ENCODE data around the gene SLC66A2.
A peak's percentile ranks its signal among the peaks of the same experiment; 100 is the strongest.
"Not testable (repeated sequence)": the region's sequence is repeated elsewhere in the genome, so short reads cannot be mapped to it uniquely, and the experiment has no call there.

Gene SLC66A2

DNA sequence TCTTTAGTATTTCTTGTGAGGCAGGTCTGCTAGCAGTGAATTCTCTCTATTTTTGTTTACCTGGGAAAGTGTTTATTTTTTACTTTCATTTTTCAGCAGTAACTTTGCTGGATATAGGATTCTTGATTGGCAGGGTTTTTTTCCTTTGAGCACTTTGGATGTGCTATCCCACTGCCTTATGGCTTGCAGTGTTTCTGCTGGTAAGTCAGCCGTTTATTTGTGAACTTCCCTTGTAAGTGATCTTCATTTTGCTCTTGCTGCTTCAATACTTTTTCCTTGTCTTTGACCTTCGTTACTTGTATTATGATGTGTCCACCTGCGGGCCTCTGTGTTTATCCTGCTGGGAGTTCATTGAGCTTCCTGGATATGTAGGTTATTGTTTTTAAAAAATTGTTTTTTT is 54.7 kb downstream of the SLC66A2 start:
- DNase-seq (ENCODE audit: low spot score): no peak
- Mint-ChIP-seq H3K4me1 (ENCODE audit: low read depth) (no peaks in the 10 kb centered on the region), H3K4me3 (no peak overlapping the region), H3K27me3 (ENCODE audit: low read depth) (no peaks in the 10 kb centered on the region), H3K9me3 (peaks cover 64% of the 10 kb centered on the region), H3K36me3 (ENCODE audit: low read depth) (peaks cover 12% of the 10 kb centered on the region), H3K27ac (no peak overlapping the region)

DNA sequence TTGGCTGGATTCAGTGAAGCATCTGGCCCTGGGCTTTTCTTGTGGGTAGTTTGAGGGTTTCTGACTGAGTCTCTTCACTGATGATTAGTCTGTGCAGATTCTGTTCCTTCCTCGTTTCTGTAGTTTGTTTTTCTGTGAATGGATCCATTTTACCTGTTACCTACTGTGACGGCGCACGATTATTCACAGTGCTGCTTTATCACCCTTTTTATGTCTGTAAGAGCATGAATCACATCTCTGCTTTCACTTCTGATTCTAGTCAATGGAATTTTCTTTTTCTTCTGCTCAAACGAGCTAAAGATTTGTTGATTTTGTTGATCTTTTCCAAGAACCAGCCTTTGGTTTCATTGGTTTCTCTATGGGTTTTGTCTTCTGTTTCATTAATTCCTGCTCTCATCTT is 60.8 kb downstream of the SLC66A2 start:
- Mint-ChIP-seq H3K4me1 (ENCODE audit: low read depth) (peaks cover 6% of the 10 kb centered on the region), H3K4me3 (peak overlapping the region; percentile 4), H3K9me3 (peaks cover 67% of the 10 kb centered on the region), H3K27me3 (ENCODE audit: low read depth) (no peaks in the 10 kb centered on the region), H3K36me3 (ENCODE audit: low read depth) (peaks cover 7% of the 10 kb centered on the region), H3K27ac (peak overlapping the region; percentile 52)
- DNase-seq (ENCODE audit: low spot score): peak; percentile 32

DNA sequence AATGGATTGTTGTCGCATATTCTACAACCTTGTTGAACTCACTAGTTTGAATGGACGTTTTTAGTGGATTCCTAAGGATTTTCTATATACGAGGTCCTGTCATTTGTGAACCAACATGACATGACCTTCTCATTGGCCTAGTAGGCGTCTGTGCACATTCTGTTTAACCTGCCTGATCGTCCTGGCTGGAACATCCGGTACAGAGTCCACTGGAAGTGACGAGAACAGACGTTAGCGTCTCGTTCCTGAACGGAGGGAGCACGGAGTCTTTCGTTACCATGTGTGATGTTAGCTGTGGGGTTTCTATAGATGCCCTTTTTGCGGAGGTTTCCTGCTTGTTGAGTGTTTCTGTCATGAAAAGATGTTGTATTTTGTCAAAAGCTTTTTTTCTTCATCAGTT is 61.9 kb downstream of the SLC66A2 start:
- H3K27ac Mint-ChIP-seq: no peak overlapping the region
- no peaks in the 10 kb centered on the region for H3K27me3 Mint-ChIP-seq (ENCODE audit: low read depth)
- peaks cover 7% of the 10 kb centered on the region for H3K36me3 Mint-ChIP-seq (ENCODE audit: low read depth)
- H3K4me1 Mint-ChIP-seq (ENCODE audit: low read depth): peaks cover 6% of the 10 kb centered on the region
- peaks cover 57% of the 10 kb centered on the region for H3K9me3 Mint-ChIP-seq
- DNase-seq (ENCODE audit: low spot score): no peak
- H3K4me3 Mint-ChIP-seq: no peak overlapping the region

DNA sequence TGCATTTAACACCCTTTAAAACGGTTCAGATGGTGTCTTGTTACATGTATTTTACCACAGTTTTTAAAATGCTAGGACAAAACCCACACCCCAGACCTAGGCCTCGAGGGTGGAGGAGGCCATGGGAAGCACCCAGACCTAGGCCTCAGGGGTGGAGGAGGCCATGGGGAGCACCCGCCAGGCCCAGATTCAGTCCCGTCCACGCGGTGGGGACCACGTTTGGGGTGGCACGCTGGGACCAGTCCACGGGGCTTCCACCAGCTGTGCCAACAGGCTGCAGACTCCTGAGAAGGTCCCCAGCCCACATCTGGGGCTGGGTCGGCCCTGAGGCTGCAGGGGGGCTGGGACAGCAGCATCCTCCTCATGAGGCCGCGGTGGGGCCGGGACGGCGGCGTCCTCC is 63.4 kb downstream of the SLC66A2 start:
- peaks cover 43% of the 10 kb centered on the region for H3K9me3 Mint-ChIP-seq
- peaks cover 7% of the 10 kb centered on the region for H3K36me3 Mint-ChIP-seq (ENCODE audit: low read depth)
- no peak overlapping the region for H3K27ac Mint-ChIP-seq
- DNase-seq (ENCODE audit: low spot score): no peak
- H3K4me1 Mint-ChIP-seq (ENCODE audit: low read depth): peaks cover 6% of the 10 kb centered on the region
- H3K27me3 Mint-ChIP-seq (ENCODE audit: low read depth): no peaks in the 10 kb centered on the region
- H3K4me3 Mint-ChIP-seq: no peak overlapping the region

DNA sequence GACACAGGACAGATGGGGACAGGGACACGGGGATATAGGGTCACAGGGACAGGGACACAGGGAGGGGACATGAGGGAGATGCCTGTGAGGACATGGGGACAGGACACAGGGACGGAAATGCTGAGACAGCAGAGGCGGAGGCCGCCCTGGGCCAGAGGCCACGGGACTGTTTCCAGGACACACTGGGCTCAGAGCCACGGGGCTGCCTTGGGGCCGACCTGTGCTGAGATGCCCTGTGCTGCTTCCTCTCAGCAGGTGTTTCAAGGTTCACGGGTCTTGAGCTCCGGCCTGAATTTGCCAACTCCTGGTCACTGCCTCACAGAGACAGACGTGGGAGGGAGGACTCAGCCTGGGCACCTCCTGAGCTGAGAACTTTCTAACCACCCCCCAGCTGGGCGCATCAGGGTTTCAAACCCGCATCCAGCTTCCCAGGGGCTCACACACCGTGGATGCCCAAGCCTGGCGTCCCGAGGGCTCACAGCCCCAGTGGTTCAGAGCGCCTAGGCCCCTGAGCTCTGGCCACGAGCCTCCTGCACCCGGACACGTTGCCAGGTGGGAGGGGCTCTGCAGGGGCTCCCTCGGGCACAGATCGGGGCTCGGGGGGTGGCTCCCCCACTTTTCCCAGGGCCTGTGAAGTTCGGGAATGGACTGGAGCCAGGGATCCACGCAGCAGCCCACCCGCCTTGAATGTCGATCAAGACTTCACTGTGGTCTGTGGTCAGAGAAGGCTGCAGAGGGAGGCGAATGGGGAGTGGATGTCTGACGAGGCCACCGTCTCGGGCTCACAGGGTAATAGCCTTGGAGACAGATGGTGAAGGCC is 64.1 kb downstream of the SLC66A2 start:
- peaks cover 6% of the 10 kb centered on the region for H3K4me1 Mint-ChIP-seq (ENCODE audit: low read depth)
- H3K27ac Mint-ChIP-seq: no peak overlapping the region
- no peak for DNase-seq (ENCODE audit: low spot score)
- peaks cover 6% of the 10 kb centered on the region for H3K36me3 Mint-ChIP-seq (ENCODE audit: low read depth)
- peaks cover 37% of the 10 kb centered on the region for H3K9me3 Mint-ChIP-seq
- H3K4me3 Mint-ChIP-seq: no peak overlapping the region
- no peaks in the 10 kb centered on the region for H3K27me3 Mint-ChIP-seq (ENCODE audit: low read depth)

DNA sequence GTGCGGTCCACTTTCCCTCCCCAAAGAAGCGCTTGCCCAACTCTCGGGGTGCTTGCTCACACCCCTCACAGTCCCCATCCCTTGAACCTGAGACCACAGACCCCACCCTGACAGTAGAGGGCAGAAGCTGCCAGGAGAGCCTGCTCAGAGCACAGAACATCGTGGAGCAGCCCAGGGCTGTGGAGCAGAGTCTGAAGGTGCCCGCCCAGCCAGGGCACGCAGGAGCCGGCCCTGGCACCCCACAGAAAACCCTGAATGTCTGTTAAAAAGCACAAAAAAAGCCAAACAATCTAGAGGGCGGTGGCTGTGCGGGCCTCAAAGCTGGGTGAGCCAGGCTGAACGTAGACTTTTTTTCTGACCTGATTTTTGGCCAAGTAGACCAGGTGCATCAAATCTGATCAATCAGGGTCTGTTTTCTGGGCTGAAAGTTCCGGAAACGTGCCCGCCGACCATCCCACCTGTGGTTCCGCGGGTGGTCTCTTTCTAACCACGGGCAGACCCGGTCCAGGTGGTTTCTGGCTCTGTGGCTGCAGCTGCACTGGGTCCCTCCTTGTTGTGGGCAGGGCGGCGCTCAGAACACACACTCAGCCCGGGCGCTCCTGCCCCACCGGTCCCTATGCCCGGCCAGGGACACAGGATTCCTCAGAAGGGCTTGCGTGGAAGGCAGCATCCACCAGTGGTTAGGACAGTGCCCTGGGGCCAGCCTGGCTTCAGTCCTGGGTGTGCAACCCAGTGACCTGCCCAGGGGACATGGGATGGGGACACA is 66.3 kb downstream of the SLC66A2 start:
- no peaks in the 10 kb centered on the region for H3K27me3 Mint-ChIP-seq (ENCODE audit: low read depth)
- DNase-seq (ENCODE audit: low spot score): no peak
- H3K27ac Mint-ChIP-seq: no peak overlapping the region
- no peaks in the 10 kb centered on the region for H3K4me1 Mint-ChIP-seq (ENCODE audit: low read depth)
- no peak overlapping the region for H3K4me3 Mint-ChIP-seq
- H3K9me3 Mint-ChIP-seq: peaks cover 16% of the 10 kb centered on the region
- no peaks in the 10 kb centered on the region for H3K36me3 Mint-ChIP-seq (ENCODE audit: low read depth)

DNA sequence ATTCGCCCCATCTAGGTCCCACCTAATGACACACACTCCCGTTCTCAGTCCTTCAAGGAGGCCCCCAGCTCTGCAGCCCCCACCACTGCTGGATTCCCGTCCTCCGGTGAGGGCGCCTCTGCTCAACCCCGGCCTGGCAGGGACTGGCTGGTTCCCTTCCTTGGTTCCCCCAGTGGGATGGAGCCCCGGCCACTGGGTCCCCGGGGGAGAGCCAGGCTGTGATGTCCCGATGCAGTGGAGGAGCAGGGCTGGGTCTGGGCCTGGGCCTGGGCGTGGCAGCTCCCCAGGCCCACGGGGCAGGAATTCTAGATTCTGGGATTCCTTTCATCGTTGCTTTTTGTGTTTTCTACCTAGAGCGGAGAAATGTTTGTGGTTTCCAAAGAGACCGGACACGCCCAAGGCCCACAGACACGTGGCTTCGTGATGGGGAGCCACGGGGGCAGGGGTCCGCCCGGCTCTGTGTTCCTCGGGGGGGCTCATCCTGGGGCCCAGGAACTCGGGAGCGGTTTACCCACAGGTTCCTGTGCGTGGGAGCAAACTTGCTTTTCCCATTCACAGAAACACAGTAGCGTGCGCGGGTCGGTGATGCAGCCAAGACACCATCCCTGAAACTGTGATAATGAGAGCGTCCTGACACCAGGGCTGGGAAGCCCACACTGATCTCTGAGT is 67.0 kb downstream of the SLC66A2 start:
- Mint-ChIP-seq H3K4me1 (ENCODE audit: low read depth) (no peaks in the 10 kb centered on the region), H3K4me3 (no peak overlapping the region), H3K27ac (no peak overlapping the region), H3K27me3 (ENCODE audit: low read depth) (no peaks in the 10 kb centered on the region), H3K9me3 (peaks cover 10% of the 10 kb centered on the region), H3K36me3 (ENCODE audit: low read depth) (no peaks in the 10 kb centered on the region)
- DNase-seq (ENCODE audit: low spot score): no peak

DNA sequence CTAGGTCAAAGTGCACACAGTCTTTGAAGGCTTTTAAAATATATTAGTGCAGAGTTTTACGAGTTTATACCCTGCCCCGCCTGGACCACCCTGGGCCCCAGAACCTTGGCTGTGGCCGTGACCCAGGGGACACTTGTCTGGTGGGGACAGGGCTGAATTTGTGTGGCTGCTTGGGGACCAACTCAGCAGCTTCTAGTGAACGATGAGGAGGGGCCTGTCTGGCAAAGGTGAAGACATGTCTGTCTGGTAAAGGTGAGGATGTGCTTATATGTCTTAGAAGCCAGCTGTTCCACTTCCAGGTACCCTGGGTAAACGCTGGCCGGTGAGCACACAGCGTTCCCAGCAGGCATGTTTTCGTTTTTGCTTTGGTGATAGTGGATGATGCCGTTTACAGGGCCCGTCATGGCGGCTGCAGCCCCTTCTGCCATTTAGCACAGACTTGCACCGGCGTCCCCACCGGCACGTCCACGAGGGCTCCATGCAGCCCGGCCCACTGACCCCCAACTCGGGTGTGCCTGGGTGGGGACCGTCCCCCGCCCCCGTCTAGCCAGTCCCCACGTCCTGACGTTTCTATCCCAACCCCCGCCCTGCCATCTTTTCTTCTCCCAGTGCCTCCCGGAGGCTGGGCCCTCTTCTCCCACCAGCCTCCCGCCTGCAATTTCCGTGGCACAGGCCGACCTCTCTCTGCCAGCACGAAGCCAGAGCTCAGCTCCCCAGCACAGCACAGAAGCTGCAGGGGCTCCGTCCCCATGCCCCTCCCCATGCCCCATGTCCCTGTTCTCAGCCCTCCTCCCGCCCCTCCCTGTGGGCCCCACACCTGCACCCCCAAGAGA is 67.8 kb downstream of the SLC66A2 start:
- Mint-ChIP-seq H3K4me1 (ENCODE audit: low read depth) (no peaks in the 10 kb centered on the region), H3K4me3 (no peak overlapping the region), H3K9me3 (peaks cover 2% of the 10 kb centered on the region), H3K27ac (no peak overlapping the region), H3K36me3 (ENCODE audit: low read depth) (no peaks in the 10 kb centered on the region), H3K27me3 (ENCODE audit: low read depth) (no peaks in the 10 kb centered on the region)
- no peak for DNase-seq (ENCODE audit: low spot score)

DNA sequence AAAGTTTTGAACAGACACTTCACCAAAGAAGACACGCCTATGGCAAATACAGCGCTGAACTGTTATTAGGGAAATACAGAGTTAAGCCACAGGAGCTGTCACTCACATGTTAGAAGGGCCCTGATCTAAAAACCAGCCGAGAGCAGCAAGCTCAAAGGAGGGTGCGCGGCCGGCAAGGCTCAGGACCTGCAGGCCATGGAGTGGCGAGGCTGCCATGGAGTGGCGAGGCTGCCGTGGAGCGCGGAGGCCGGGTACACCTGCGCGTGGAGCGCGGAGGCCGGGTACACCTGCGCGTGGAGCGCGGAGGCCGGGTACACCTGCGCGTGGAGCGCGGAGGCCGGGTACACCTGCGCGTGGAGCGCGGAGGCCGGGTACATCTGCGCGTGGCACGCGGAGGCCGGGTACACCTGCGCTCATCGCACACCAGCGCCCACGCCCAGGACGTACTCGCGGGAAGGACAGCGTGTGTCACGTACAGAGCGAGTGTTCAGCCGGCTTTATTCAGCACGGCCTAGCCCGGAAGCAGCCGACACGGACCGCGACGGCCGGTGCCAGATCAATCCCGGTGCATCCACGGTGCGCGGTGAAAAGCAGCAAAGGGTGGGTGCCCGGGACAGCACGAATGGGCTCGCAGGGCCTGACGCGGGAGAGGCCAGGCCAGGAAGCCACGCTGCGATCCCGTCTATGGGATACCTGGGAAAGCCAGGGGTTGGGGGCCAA is 68.8 kb downstream of the SLC66A2 start:
- H3K9me3 Mint-ChIP-seq: no peaks in the 10 kb centered on the region

DNA sequence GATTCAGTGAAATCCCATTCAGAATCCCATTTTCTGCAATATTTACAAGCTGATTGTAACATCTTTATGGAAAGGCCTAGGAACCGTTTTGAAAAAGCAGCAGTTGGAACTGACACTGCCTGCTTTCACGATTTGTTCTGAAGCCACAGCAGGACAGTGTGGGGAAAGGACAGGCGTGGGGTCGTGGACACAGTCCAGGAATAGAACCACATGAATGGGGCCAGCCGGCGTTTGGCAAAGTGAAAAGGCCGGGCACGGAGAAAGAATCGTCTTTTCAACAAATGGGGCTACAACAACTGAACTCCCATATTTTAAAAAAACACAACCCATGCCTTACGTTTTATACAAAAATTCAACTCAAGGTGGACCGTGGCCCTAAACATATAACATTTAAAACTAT is 69.8 kb downstream of the SLC66A2 start:
- no peaks in the 10 kb centered on the region for H3K27me3 Mint-ChIP-seq (ENCODE audit: low read depth)
- H3K9me3 Mint-ChIP-seq: no peaks in the 10 kb centered on the region
- no peak for DNase-seq (ENCODE audit: low spot score)
- H3K27ac Mint-ChIP-seq: no peak overlapping the region
- H3K4me3 Mint-ChIP-seq: no peak overlapping the region
- H3K4me1 Mint-ChIP-seq (ENCODE audit: low read depth): no peaks in the 10 kb centered on the region
- H3K36me3 Mint-ChIP-seq (ENCODE audit: low read depth): no peaks in the 10 kb centered on the region

More for the DNA sequence above, 68.8 kb downstream of the SLC66A2 start:
- Mint-ChIP-seq H3K36me3 (ENCODE audit: low read depth) (no peaks in the 10 kb centered on the region), H3K4me3 (no peak overlapping the region), H3K4me1 (ENCODE audit: low read depth) (no peaks in the 10 kb centered on the region), H3K27ac (no peak overlapping the region), H3K27me3 (ENCODE audit: low read depth) (no peaks in the 10 kb centered on the region)
- DNase-seq (ENCODE audit: low spot score): no peak

DNA sequence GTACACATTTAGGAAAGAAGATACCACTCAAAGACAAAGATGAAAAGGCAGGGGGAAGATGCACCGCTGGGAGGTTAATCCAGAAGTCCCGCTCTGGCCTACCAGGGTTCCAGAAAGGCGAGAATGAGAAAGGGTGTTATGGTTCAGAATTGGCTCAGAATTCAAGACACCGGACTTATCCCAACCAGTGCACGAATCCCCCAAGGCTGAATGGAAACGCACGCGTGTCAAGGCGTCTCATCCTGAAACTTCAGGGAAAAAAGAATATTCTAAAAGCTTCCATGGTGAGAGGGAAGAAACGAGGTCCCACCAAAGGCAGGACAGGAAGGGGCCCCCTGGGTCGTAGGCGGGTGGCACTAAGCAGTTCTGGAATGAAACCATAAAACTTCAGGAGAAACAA is 71.9 kb downstream of the SLC66A2 start:
- H3K4me3 Mint-ChIP-seq: no peak overlapping the region
- no peak for DNase-seq (ENCODE audit: low spot score)
- H3K36me3 Mint-ChIP-seq (ENCODE audit: low read depth): no peaks in the 10 kb centered on the region
- H3K4me1 Mint-ChIP-seq (ENCODE audit: low read depth): no peaks in the 10 kb centered on the region
- H3K27me3 Mint-ChIP-seq (ENCODE audit: low read depth): no peaks in the 10 kb centered on the region
- H3K27ac Mint-ChIP-seq: no peak overlapping the region
- no peaks in the 10 kb centered on the region for H3K9me3 Mint-ChIP-seq

DNA sequence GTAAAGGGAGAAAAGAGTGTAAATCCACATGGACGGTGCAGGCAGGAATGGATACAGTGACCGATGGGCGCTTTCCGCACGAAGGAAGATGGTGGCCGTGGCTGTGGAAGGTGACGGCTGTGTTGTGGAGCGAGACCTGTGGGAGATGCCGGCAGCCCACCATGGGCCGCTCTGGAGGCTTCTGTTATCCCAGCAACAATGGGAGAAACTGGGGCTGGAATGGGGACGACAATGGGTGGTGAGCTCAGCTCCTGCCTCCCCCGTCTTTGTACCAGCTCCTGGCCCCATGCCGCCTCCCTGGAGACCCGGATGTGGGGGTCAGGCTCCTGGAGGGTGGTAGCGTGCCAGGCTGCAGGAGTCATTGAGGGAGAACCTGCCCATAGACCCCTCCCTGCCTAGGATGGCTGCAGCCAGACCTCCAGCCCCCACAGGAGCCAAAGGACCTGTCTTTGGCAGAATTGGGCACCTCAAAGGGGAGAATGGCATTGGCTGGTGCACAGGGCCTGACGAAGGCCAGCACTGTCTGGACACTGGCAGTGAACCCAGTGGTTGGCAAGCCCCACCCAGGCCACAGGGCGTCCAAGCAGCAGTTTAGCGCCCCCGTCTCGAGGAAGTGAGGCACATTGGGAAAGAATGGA is 72.6 kb downstream of the SLC66A2 start:
- no peak for DNase-seq (ENCODE audit: low spot score)
- Mint-ChIP-seq H3K27ac (no peak overlapping the region), H3K27me3 (ENCODE audit: low read depth) (no peaks in the 10 kb centered on the region), H3K4me1 (ENCODE audit: low read depth) (no peaks in the 10 kb centered on the region), H3K9me3 (no peaks in the 10 kb centered on the region), H3K4me3 (no peak overlapping the region), H3K36me3 (ENCODE audit: low read depth) (no peaks in the 10 kb centered on the region)

DNA sequence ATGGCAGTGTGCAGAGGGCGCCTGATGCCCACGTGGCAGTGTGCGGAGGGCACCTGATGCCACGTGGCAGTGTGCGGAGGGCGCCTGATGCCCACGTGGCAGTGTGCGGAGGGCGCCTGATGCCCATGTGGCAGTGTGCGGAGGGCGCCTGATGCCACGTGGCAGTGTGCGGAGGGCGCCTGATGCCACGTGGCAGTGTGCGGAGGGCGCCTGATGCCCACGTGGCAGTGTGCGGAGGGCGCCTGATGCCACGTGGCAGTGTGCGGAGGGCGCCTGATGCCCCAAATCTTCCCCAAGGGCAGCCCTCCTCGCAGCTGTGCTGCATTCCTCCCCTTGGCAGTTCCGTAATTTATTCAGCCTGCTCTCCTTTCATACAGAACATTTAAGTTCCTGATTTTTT is 73.2 kb downstream of the SLC66A2 start:
- not testable (repeated sequence) for DNase-seq (ENCODE audit: low spot score); H3K4me3 Mint-ChIP-seq; H3K27ac Mint-ChIP-seq; H3K9me3 Mint-ChIP-seq; H3K4me1 Mint-ChIP-seq (ENCODE audit: low read depth); H3K36me3 Mint-ChIP-seq (ENCODE audit: low read depth); H3K27me3 Mint-ChIP-seq (ENCODE audit: low read depth)

Measured in T-helper 2 cell treated with Interferon-gamma antibody and Interleukin-4, amounts not matched to agents 5 μg/mL and 100 μg/mL, for 36 hours (primary cell).